LoVo (cell line): Measurements from ENCODE around the gene HLCS.

Experiments
- DNase-seq: peaks from one replicate; pipeline ENCODE4 v3.0.0-alpha.2; 2016; ENCODE audit warnings: low spot score

Gene HLCS

DNA sequence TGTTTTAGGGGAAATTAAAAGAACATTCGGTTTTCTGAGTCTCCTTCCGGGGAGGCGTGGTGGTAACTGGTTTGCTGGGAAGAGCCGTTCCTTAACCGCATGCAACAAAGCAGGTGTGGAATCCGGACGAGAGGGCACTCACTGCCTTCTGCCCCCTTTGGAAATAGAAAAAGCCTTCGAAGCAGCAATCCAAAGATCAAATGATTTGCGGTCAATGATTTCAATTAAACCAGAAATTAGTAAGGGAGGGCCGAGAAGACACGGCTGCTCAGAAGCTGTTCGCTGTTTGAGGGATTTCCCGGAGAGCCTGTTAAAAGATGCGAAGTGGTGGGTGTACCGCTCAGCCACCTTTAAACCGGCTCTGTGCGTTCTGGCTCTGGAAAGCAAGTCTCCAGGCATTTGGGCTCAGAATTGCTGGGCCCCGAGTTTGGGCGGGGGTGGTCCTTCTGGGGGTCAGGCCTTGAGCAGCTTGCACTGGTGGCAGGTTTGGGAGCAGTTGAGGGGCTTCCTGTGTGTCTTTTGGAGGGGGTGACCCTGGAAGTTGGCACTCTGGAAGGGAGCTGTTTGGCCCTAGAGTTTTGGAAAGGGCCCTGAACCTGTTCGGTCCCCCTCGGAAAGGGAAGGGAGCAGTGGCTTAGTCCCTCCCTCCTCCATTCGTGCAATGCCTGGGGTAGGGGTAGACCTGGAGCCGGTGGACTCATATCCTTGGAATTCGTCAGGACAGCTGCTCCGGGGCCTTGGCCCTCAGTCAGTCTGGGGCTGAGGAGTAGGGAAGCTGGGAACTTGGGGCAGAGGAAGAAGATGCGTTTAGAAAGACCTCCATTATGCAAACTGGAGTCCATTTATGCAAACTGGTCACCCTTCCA lies 264.5 kb downstream of the HLCS start:
- no peak for DNase-seq

GRCh38 chr21:36700971-36701755 lies 265.3 kb downstream of the HLCS start:
- DNase-seq: no peak
